AG09309 (cell line): ENCODE measurements around the gene SNX11.

Experiments used
- DNase-seq: peaks from one replicate; pipeline ENCODE4 v3.0.0-alpha.2; 2010; ENCODE audit warnings: low read depth
- H3K4me3 ChIP-seq: 2 replicates; pipeline ENCODE4 v1.5.1; 2011; ENCODE audit warnings: mild to moderate bottlenecking, low read depth, low read length, moderate library complexity; ENCODE audit not compliant: control insufficient read depth
- CTCF ChIP-seq: IDR thresholded peaks from 2 replicates; pipeline ENCODE4 v1.5.1; 2011; ENCODE audit warnings: mild to moderate bottlenecking, low read depth, low read length, inconsistent platforms; ENCODE audit not compliant: insufficient read depth, control insufficient read depth; ENCODE audit errors: missing control alignments

Gene SNX11

GRCh38 chr17:48131216-48131824, 23.8 kb downstream of the SNX11 start:
- peak; percentile 86 for TF ChIP-seq CTCF
- H3K4me3 ChIP-seq = no peak overlapping the region
- peak; percentile 18 for DNase-seq

GRCh38 chr17:48132385-48132784, 24.8 kb downstream of the SNX11 start:
- no peak overlapping the region for H3K4me3 ChIP-seq
- DNase-seq = no peak
- TF ChIP-seq CTCF = no peak

GRCh38 chr17:48134912-48135480, 27.4 kb downstream of the SNX11 start:
- H3K4me3 ChIP-seq = no peak overlapping the region
- no peak for DNase-seq
- TF ChIP-seq CTCF = peak; percentile 10

GRCh38 chr17:48137656-48138055, 30.1 kb downstream of the SNX11 start:
- no peak for DNase-seq
- no peak overlapping the region for H3K4me3 ChIP-seq
- TF ChIP-seq CTCF = no peak

- no peak for TF ChIP-seq CTCF
- DNase-seq = no peak
- H3K4me3 ChIP-seq = no peak overlapping the region
Measured at GRCh38 chr17:48139944-48140343, 32.4 kb downstream of the SNX11 start.

- TF ChIP-seq CTCF = no peak
- no peak for DNase-seq
- H3K4me3 ChIP-seq = no peak overlapping the region
Measured at GRCh38 chr17:48143629-48144028, 36.1 kb downstream of the SNX11 start.
